Measurements from ENCODE around the gene SH3PXD2A. TPM values are rescaled to one million over a fixed set of nuclear protein-coding genes. Genes with fewer than 3 reads are reported as not detected.

The SH3PXD2A gene
- total RNA-seq, 3 donors from 2014 or later: 14.3 to 30.5 (median 14.7) TPM

DNA sequence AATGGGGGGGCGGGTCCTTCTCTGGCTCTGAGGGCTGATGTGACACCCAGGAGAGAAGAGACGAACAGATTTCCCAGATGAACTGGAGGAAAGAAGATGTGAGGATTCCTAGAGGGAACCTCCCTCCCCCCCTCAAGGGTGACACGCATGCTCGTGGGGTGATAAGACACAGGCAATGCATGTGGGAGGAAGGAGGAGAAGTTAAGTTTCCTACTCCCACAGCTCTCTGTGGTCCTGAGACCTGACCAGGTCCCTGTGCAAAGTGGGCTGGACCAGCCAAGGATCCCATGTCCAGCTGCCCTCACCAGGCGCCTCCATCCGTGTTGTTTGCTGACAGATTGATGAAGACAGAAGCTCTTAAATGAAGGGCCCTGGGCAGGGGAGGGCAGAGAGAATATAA is 112.6 kb downstream of the SH3PXD2A start:
- Histone ChIP-seq H3K4me3 (no peak overlapping the region), H3K36me3 (no peaks in the 10 kb centered on the region), H3K9me3 (no peaks in the 10 kb centered on the region), H3K27ac (no peak overlapping the region), H3K4me1 (peaks cover 0 to 3% of the 10 kb centered on the region in 2 donors), H3K27me3 (no peaks in the 10 kb centered on the region)
- no peak for DNase-seq (ENCODE audit: low spot score in 2 of 2)
- TF ChIP-seq, protein P1, sequence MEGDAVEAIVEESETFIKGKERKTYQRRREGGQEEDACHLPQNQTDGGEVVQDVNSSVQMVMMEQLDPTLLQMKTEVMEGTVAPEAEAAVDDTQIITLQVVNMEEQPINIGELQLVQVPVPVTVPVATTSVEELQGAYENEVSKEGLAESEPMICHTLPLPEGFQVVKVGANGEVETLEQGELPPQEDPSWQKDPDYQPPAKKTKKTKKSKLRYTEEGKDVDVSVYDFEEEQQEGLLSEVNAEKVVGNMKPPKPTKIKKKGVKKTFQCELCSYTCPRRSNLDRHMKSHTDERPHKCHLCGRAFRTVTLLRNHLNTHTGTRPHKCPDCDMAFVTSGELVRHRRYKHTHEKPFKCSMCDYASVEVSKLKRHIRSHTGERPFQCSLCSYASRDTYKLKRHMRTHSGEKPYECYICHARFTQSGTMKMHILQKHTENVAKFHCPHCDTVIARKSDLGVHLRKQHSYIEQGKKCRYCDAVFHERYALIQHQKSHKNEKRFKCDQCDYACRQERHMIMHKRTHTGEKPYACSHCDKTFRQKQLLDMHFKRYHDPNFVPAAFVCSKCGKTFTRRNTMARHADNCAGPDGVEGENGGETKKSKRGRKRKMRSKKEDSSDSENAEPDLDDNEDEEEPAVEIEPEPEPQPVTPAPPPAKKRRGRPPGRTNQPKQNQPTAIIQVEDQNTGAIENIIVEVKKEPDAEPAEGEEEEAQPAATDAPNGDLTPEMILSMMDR (IDR thresholded peaks at IDR 0.05): no peak
- TF ChIP-seq POLR2AphosphoS5 (IDR thresholded peaks at IDR 0.05) (no peak), POLR2A (IDR thresholded peaks at IDR 0.05) (no peak)
- intact Hi-C loops (cut with DNase I; ENCODE audit: low total_unique reads): no loop called here

DNA sequence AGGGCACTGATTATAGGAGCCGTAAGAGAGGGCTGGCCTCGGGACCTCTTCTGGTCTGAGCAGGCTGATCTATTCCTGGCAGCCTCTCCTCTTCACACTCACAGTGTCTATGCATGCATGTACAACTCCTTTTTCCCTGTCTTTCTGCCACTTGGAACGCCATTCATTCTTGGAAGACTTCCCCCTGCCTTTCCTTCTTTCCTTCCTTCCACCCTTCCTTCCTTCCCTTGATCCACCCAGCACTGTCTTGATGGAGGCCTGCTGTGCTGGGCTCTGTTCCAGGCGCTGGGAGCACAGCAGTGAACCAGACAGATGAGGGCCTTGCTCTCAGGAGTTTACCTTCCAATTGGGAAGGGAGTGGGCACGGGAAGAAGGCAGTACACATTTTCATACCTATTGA is 114.8 kb downstream of the SH3PXD2A start:
- intact Hi-C loops (cut with DNase I; ENCODE audit: low total_unique reads): no loop called here
- H3K27me3 ChIP-seq: no peaks in the 10 kb centered on the region
- no peaks in the 10 kb centered on the region for H3K36me3 ChIP-seq
- H3K4me3 ChIP-seq: no peak overlapping the region
- DNase-seq (ENCODE audit: low spot score in 2 of 2): no peak
- TF ChIP-seq POLR2A (IDR thresholded peaks at IDR 0.05) (no peak), POLR2AphosphoS5 (IDR thresholded peaks at IDR 0.05) (no peak)
- TF ChIP-seq, protein P1 (IDR thresholded peaks at IDR 0.05): no peak
- peaks cover 0 to 3% of the 10 kb centered on the region in 2 donors for H3K4me1 ChIP-seq
- H3K27ac ChIP-seq: peak overlapping the region in 1 of 2 donors; percentile 79
- H3K9me3 ChIP-seq: no peaks in the 10 kb centered on the region

DNA sequence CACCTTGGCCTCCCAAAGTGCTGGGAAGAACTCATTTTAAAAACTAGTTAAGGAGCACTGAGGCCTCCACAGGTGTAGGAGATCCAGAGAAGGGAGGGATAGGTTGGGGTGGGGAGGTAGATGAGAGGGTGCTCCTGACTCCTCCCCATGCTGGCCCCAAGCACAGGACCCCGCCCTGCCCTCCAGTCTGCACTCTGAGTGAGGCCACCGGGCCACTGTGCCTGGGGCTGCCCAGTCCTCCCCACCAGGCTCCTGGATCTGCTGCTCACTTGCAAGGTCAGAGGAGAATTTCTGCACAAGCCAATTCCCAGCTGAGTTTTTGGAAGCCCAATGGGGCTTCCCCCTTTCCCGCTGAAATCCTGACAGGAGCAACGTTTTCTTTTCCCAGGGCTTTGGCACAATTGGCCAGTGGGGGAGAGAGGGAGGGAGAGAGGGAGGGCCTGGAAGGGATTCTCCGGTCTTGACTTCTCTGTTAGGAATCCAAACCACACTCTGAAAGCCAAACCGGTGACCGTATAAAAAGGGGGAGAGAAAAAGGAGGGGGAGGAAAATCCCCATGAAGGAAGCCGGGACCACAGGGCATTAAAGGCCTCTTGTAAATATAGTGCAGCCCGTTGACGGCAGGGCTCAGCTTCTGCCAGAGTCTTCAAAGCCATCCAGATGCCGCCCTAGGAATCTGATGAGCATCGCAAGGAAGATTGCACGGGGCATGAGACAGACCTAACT is 116.2 kb downstream of the SH3PXD2A start:
- peak overlapping the region; percentile 66 to 79 for H3K27ac ChIP-seq
- DNase-seq (ENCODE audit: low spot score in 2 of 2): peak in 1 of 2 donors; percentile 77
- peak in 2 of 3 donors; percentile 23 to 29 for TF ChIP-seq POLR2AphosphoS5 (IDR thresholded peaks at IDR 0.05)
- no peak for TF ChIP-seq POLR2A (IDR thresholded peaks at IDR 0.05)
- peak overlapping the region in 2 of 3 donors; percentile 12 to 37 for H3K4me3 ChIP-seq
- H3K36me3 ChIP-seq: no peaks in the 10 kb centered on the region
- no peaks in the 10 kb centered on the region for H3K9me3 ChIP-seq
- no peaks in the 10 kb centered on the region for H3K27me3 ChIP-seq
- peaks cover 0 to 3% of the 10 kb centered on the region in 2 donors for H3K4me1 ChIP-seq
- intact Hi-C loops (cut with DNase I; ENCODE audit: low total_unique reads): no loop called here

DNA sequence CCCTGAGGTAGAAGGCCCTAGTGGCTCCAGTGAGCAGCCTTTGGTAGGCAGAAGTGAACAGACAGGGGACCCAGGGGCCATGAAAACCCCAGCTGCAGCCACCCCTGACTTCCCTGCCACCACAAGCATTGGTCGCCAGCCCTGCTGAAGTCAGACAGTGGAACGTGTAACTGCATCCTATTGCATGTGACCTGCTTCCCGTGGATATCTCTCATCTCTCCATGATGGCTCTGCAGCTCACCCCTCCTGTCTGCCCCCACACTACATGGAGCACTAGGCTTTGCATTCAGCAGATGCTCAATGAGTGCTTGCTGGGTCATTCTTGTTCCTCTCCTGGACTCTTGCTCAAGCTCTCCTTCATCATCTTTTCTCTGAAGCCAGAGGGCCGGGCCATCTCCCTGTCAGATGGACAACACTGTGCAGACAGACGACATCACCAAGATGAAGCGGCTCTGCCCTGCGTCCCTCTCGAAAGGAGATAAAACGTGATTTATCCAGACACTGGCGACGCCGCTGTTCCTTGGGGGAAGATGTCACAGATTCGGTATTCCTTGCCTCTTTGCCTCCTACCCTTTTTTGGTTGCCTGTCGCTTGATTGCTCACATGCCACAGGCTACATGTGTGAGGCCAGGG is 117.5 kb downstream of the SH3PXD2A start:
- intact Hi-C loops (cut with DNase I; ENCODE audit: low total_unique reads): no loop called here
- Histone ChIP-seq H3K27me3 (no peaks in the 10 kb centered on the region), H3K36me3 (no peaks in the 10 kb centered on the region), H3K9me3 (no peaks in the 10 kb centered on the region), H3K4me1 (peaks cover 0 to 3% of the 10 kb centered on the region in 2 donors), H3K27ac (peak overlapping the region in 1 of 2 donors; percentile 7), H3K4me3 (no peak overlapping the region)
- no peak for DNase-seq (ENCODE audit: low spot score in 2 of 2)
- TF ChIP-seq, protein P1 (IDR thresholded peaks at IDR 0.05): no peak
- TF ChIP-seq POLR2A (IDR thresholded peaks at IDR 0.05): no peak
- TF ChIP-seq POLR2AphosphoS5 (IDR thresholded peaks at IDR 0.05): no peak

DNA sequence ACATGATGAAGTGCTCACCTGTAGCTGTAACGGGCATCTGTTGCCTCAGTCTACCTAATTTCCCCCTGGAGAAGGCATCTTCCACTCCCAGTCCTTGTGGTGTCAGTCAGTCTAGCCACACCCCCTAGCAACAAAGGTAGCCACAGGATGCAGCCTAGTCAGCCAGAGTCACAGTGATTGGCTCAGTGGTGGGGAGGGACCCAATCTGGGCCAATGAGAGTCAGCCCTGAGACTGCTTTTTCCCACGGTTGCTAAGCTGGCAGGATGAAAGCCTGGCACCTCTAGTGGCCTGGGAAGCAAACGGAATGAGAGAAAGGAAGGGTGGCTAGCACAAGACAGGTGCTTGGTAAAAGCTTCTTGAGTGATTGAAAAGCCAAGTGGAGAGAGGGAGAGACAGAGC is 118.6 kb downstream of the SH3PXD2A start:
- TF ChIP-seq POLR2AphosphoS5 (IDR thresholded peaks at IDR 0.05) (no peak), POLR2A (IDR thresholded peaks at IDR 0.05) (no peak)
- TF ChIP-seq, protein P1 (IDR thresholded peaks at IDR 0.05): no peak
- DNase-seq (ENCODE audit: low spot score in 2 of 2): no peak
- H3K27me3 ChIP-seq: no peaks in the 10 kb centered on the region
- intact Hi-C loops (cut with DNase I; ENCODE audit: low total_unique reads): no loop called here
- no peak overlapping the region for H3K4me3 ChIP-seq
- H3K27ac ChIP-seq: peak overlapping the region; percentile 74 to 82
- H3K9me3 ChIP-seq: no peaks in the 10 kb centered on the region
- peaks cover 0 to 3% of the 10 kb centered on the region in 2 donors for H3K4me1 ChIP-seq
- H3K36me3 ChIP-seq: no peaks in the 10 kb centered on the region
